PC-3 (cell line): ENCODE measurements around the gene EIF5. TPM values are rescaled to one million over a fixed set of nuclear protein-coding genes. Genes with fewer than 3 reads are reported as not detected.

Experiments
- ATAC-seq: fragments of 200-7000 bp; cut with Tn5 transposase; 2 replicates; pipeline ENCODE4 v1.9.1; 2020; ENCODE audit warnings: mild to moderate bottlenecking, moderate library complexity
- BruUV-seq: library from RNA; stranded (reverse); fragments of 400-500 nt; replicated peaks from 2 replicates; lab custom pipeline; 2021; lab: Mats Ljungman, UMichigan
- CTCF ChIA-PET: fragments of 300-600 bp; sonication (Branson Sonifier 250); formaldehyde crosslinking; loops from one replicate; lab custom pipeline; 2022; ENCODE audit warnings: antibody characterized with exemption; lab: Charles Lee
- POLR2A ChIA-PET: fragments of 300-600 bp; sonication (Branson Sonifier 250); formaldehyde crosslinking; loops from one replicate; lab custom pipeline; 2022; ENCODE audit warnings: antibody characterized with exemption; ENCODE audit not compliant: unreplicated experiment; lab: Charles Lee
- DNase-seq: peaks from one replicate; pipeline ENCODE4 v3.0.0-alpha.2; 2015
- H2AFZ ChIP-seq: fragments of 300-600 bp; sonication (generic); 2 replicates; pipeline ENCODE4 v1.6.0; 2016; ENCODE audit warnings: antibody characterized with exemption, low read length
- H3F3A ChIP-seq: fragments of 300-600 bp; sonication (generic); one replicate; pipeline ENCODE4 v1.6.0; 2017; ENCODE audit warnings: antibody characterized with exemption, low read length, control low read depth, mild to moderate bottlenecking; ENCODE audit not compliant: unreplicated experiment
- H3K27ac ChIP-seq: fragments of 300-600 bp; sonication (generic); 2 replicates; pipeline ENCODE4 v1.5.1; 2016; ENCODE audit warnings: mild to moderate bottlenecking, low read length
- H3K27me3 ChIP-seq: fragments of 300-600 bp; sonication (generic); 2 replicates; pipeline ENCODE4 v1.6.1; 2016; ENCODE audit warnings: low read length, mixed read lengths
- H3K36me3 ChIP-seq: fragments of 300-600 bp; sonication (generic); 2 replicates; pipeline ENCODE4 v1.6.1; 2016; ENCODE audit warnings: low read depth, mixed run types, low read length, mixed read lengths
- H3K4me1 ChIP-seq: fragments of 300-600 bp; sonication (generic); 2 replicates; pipeline ENCODE4 v1.5.1; 2016; ENCODE audit warnings: low read length; ENCODE audit not compliant: insufficient read depth
- H3K4me2 ChIP-seq: fragments of 300-600 bp; sonication (generic); 2 replicates; pipeline ENCODE4 v1.6.0; 2016; ENCODE audit warnings: low read length
- H3K4me3 ChIP-seq: fragments of 300-600 bp; sonication (generic); 2 replicates; pipeline ENCODE4 v1.5.1; 2016; ENCODE audit warnings: mild to moderate bottlenecking, low read length, mixed read lengths
- H3K79me2 ChIP-seq: fragments of 300-600 bp; sonication (generic); 2 replicates; pipeline ENCODE4 v1.6.1; 2017; ENCODE audit warnings: low read length, mixed read lengths
- H3K9ac ChIP-seq: fragments of 300-600 bp; sonication (generic); 2 replicates; pipeline ENCODE4 v1.6.0; 2016; ENCODE audit warnings: mild to moderate bottlenecking, low read length
- H3K9me2 ChIP-seq: fragments of 300-600 bp; sonication (generic); replicated peaks from 2 replicates; pipeline ENCODE4 v1.6.1; 2016; ENCODE audit warnings: mixed run types, low read length, mixed read lengths
- H3K9me3 ChIP-seq: fragments of 300-600 bp; sonication (generic); 2 replicates; pipeline ENCODE4 v1.6.1; 2016; ENCODE audit warnings: low read length, mixed read lengths
- H4K20me1 ChIP-seq: fragments of 300-600 bp; sonication (generic); 2 replicates; pipeline ENCODE4 v1.6.1; 2016; ENCODE audit warnings: low read length, mixed read lengths
- EZH2 ChIP-seq: fragments of 300-600 bp; sonication (generic); IDR thresholded peaks from one replicate; pipeline ENCODE4 v1.6.1; 2017; ENCODE audit warnings: antibody characterized with exemption, mild to moderate bottlenecking, low read length; ENCODE audit not compliant: unreplicated experiment
- EZH2phosphoT487 ChIP-seq: fragments of 300-600 bp; sonication (generic); IDR thresholded peaks from 2 replicates; pipeline ENCODE4 v1.6.1; 2018; ENCODE audit warnings: mild to moderate bottlenecking, antibody characterized with exemption, low read length, borderline replicate concordance
- intact Hi-C: fragments of 100-400 bp; cut with micrococcal nuclease; formaldehyde crosslinking; loops from 2 replicates; pipeline ENCODE4 v1.9.0; 2023
- total RNA-seq: library from RNA; depleted of rRNA; stranded (reverse); fragments of >200 nt; gene quantifications from 2 replicates; pipeline ENCODE4 v1.2.3, GENCODE V29; 2014
- TF ChIP-seq, protein P1 (sequence below): fragments of 300-600 bp; sonication (generic); conservative IDR thresholded peaks from 2 replicates; pipeline ENCODE4 v1.5.1; 2017; ENCODE audit warnings: antibody characterized with exemption, low read depth, mild to moderate bottlenecking, low read length

EIF5 gene
- total RNA-seq, 1 experiment from 2014 or later: 216 TPM

DNA sequence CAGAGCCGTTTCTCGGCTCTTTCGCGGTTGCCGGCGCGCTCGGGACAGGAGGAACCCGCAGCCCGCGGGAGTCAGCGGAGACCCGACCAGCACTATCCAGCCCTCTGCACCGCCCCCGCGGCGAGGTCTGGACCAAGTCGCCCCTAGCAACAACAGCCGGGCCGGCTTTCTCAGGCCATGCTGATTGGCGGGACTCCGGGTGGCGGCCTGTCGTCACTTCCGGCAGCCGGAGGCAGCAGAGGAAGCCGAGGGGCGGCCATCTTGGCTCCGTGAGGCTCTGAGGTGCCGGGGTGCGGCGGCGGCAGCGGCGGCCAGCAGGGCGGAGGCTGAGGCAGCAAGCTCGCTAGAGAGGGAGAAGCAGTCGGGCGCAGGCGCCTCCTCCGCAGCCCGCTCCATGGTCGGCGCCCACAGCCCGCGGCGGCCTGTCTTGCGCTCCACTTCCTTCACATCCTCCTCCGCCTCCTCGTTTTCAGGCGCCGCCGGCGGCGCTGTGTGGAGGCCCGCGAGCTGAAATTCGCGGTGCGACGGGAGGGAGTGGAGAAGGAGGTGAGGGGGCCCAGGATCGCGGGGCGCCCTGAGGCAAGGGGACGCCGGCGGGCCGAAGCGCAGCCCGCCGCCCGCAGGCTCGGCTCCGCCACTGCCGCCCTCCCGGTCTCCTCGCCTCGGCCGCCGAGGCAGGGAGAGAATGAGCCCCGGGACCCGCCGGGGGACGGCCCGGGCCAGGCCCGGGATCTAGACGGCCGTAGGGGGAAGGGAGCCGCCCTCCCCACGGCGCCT is 51.3 kb downstream of the EIF5 start, which contains the start of gene MARK3:
TSS of gene MARK3 (plus strand) at position 264 of the 777 bp plus-strand sequence. CDS start 615 bp downstream, outside the sequence.
- ATAC-seq (peak; percentile 97), DNase-seq (peak; percentile 97)
- Histone ChIP-seq H2AFZ (peak within 1 kb of the TSS; percentile 92), H3K27ac (peak within 1 kb of the TSS; percentile 73), H3K4me2 (peak within 1 kb of the TSS; percentile 91), H3K9me2 (no peaks in the 10 kb centered on the region), H3K79me2 (peaks cover 57% of the 10 kb centered on the region), H3K27me3 (no peaks in the 10 kb centered on the region), H4K20me1 (peaks cover 31% of the 10 kb centered on the region), H3K4me1 (peaks cover 18% of the 10 kb centered on the region), H3K36me3 (no peaks in the 10 kb centered on the region), H3F3A (peaks cover 1% of the 10 kb centered on the region), H3K9me3 (no peaks in the 10 kb centered on the region), H3K4me3 (peak within 1 kb of the TSS; percentile 98), H3K9ac (peak within 1 kb of the TSS; percentile 97)
- CTCF ChIA-PET: interaction anchor here (0.6 kb wide), 1 partner anchor 143 kb away, joined by 3 read pairs; no protein-coding TSS in a partner anchor
- intact Hi-C loops: loop anchor here (1.0 kb wide), 1 partner anchor 13 kb away; no protein-coding TSS in a partner anchor
- TF ChIP-seq, protein P1, sequence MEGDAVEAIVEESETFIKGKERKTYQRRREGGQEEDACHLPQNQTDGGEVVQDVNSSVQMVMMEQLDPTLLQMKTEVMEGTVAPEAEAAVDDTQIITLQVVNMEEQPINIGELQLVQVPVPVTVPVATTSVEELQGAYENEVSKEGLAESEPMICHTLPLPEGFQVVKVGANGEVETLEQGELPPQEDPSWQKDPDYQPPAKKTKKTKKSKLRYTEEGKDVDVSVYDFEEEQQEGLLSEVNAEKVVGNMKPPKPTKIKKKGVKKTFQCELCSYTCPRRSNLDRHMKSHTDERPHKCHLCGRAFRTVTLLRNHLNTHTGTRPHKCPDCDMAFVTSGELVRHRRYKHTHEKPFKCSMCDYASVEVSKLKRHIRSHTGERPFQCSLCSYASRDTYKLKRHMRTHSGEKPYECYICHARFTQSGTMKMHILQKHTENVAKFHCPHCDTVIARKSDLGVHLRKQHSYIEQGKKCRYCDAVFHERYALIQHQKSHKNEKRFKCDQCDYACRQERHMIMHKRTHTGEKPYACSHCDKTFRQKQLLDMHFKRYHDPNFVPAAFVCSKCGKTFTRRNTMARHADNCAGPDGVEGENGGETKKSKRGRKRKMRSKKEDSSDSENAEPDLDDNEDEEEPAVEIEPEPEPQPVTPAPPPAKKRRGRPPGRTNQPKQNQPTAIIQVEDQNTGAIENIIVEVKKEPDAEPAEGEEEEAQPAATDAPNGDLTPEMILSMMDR: peak; percentile 29; the same call in 1 of the 2 replicates
- TF ChIP-seq EZH2phosphoT487 (no peak), EZH2 (no peak)
- BruUV-seq: no TSS peak
- POLR2A ChIA-PET: no interaction called here

DNA sequence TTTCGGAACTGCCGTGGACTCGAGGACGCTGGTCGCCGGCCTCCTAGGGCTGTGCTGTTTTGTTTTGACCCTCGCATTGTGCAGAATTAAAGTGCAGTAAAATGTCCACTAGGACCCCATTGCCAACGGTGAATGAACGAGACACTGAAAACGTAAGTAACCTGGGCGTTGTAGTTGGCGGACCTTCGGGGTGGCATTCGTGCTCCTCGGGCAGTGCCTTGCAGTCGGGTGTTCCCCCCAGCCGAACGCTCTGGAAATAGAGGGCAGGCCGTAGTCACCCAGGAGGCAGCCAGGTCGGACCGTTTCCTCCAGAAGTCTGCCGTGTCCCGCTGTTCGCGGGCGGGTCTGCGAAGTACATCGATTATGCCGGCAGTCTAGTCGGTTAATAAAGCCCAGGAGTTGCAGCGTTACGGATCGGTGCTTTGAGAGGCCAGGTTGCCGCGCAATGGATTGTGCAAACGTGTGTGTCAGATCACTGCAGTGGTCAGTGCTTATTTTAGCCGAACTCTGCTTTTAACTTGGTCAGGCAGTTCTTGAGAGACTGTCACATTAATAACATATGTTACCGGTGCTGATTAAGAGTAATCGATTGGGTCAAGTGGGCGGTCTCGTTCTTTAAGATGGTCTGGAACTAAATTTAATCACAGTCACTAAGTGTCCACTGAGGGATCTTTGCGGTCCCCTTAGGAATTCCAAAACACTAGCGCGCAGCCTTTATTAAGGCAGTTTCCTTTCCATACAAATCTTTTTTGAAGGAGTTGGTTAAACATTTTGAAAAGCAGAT is 52.1 kb downstream of the EIF5 start:
- H3K4me3 ChIP-seq: peak overlapping the region; percentile 98
- TSS peak; percentile 57 for BruUV-seq
- no peaks in the 10 kb centered on the region for H3K9me2 ChIP-seq
- ATAC-seq: no peak
- H3K9ac ChIP-seq: peak overlapping the region; percentile 97
- H3K27ac ChIP-seq: peak overlapping the region; percentile 73
- H3K4me1 ChIP-seq: peaks cover 19% of the 10 kb centered on the region
- POLR2A ChIA-PET: no interaction called here
- peak; percentile 17 for DNase-seq
- peaks cover 64% of the 10 kb centered on the region for H3K79me2 ChIP-seq
- H3K4me2 ChIP-seq: peak overlapping the region; percentile 91
- TF ChIP-seq EZH2 (no peak), EZH2phosphoT487 (no peak)
- TF ChIP-seq, protein P1: no peak
- H3K27me3 ChIP-seq: no peaks in the 10 kb centered on the region
- intact Hi-C loops: loop anchor here (1.0 to 2.0 kb wide), 2 partner anchors 14 to 23 kb away; no protein-coding TSS in a partner anchor
- CTCF ChIA-PET: no interaction called here
- no peaks in the 10 kb centered on the region for H3K36me3 ChIP-seq
- H2AFZ ChIP-seq: no peak overlapping the region
- H3F3A ChIP-seq: peaks cover 4% of the 10 kb centered on the region
- H4K20me1 ChIP-seq: peaks cover 36% of the 10 kb centered on the region
- H3K9me3 ChIP-seq: no peaks in the 10 kb centered on the region
